ENCODE data around the gene WBP1.
"Not testable (repeated sequence)": the region's sequence is repeated elsewhere in the genome, so short reads cannot be mapped to it uniquely, and the experiment has no call there.

Gene WBP1

DNA sequence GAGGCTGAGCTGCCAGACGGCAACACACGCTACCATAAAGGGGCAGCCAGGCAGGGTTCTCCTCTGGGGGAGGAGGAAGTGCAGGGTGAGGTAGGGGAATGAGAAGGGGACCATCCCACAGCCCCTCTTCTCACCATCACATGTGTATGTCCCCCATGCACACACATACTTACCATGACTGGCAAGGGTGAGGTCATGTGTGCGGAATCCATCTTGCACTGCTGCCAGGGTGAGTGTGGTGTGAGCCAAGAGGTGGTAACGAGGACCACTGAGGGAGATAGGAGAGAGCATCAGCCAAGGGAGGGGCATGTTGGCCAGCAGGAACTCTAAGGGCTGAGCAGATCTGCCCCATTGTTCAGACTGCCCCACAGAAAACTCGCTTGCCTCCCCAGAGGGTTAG lies 29.6 kb upstream of the WBP1 start:
- DNase-seq, result no peak

- no peak for DNase-seq
Observed at GRCh38 chr2:74429487-74430451, 28.5 kb upstream of the WBP1 start.

- no peak for DNase-seq
Observed at GRCh38 chr2:74430502-74430901, 27.7 kb upstream of the WBP1 start.

DNA sequence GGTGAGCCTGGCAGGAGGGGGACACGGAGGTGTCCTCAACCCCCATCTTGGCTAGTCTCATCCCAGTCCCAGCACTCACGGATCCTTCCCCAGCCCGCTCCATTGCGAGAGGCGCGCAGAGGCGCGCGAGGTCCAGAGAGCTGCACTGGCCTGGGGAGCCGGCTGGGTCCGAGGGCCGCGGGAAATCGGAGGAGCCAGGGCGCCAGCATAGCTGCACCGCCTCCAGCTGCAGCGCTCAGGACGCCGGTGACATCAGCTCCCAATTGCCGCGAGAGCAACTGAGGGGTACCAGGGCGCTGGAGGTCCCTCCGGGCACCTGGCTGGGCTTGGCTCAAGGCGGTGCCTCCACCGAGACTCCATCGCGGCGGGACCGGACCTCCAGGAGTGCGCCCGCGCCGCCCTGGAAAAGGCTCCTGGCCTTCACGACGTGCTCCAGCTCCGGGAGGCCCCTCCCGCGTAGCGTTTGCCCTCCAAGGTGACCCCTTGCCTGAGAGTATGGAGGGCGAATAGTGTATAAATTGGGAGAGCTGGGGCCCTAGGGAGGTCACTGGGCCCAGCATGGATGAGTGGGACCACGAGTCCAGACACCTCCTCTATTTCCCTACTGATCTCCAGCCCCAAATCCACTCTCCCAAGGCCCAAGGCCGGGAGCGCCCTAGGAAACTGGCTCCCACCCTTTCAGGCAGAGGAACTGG lies 22.0 kb upstream of the WBP1 start:
- DNase-seq, result no peak

DNA sequence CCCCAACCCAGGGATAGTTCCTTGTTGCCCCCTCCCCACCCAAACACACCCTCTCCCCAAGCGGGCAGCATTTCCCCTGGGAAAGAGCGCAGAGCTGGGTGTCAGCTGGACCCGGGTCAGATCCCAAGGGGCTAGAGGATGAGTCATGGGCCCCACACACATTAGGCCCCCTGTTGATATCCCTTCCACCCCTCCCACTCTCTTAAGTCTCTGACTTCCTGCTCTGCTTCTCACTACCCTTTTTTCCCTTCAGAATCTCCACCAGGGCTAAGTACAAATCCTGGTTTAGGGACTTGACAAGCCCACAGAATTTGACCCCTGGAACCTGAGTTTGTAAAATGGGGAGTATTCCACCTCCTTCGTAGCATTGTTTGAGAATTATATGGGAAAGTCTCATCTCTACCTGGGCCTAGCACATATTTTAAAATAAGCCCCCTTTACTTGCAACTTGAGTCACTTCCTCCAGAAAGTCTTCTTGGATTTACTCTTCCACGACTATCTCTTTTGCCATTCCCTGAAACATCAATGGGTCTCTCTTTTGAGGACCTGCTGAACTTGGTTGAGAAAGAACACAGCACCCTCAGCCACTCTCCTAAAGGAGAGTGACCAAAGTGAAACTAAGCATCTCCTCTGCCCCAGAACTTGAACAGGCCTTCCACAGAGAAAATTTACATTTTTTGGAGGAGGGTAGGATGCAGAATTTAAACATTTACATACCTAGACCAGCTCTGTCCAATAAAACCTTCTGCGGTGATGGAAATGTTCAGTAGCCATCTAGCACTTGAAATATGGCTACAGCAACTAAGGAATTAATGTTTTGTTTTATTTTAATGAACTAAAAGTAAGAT lies 21.2 kb upstream of the WBP1 start:
- no peak for DNase-seq

DNA sequence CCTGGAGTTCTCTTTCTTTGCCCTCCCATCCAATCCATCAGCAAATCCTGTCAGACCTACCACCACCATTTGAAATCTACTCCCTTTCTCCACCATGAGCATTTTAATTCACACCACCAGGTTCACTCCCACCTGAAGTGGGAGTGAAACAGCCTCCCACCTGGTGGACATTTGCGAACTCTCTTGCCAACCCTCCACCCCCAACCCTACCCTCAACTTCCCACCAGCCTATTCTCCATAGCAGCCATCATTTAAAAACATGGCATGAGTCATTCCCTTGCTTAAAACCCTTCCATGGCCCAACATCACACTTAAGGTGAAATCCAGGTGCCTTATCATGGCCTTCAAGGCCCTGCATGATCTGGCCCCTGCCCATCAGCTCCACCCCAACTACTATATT lies 20.0 kb upstream of the WBP1 start:
- DNase-seq, result no peak

- DNase-seq, result no peak
Observed at GRCh38 chr2:74439373-74439772, 18.9 kb upstream of the WBP1 start.

DNA sequence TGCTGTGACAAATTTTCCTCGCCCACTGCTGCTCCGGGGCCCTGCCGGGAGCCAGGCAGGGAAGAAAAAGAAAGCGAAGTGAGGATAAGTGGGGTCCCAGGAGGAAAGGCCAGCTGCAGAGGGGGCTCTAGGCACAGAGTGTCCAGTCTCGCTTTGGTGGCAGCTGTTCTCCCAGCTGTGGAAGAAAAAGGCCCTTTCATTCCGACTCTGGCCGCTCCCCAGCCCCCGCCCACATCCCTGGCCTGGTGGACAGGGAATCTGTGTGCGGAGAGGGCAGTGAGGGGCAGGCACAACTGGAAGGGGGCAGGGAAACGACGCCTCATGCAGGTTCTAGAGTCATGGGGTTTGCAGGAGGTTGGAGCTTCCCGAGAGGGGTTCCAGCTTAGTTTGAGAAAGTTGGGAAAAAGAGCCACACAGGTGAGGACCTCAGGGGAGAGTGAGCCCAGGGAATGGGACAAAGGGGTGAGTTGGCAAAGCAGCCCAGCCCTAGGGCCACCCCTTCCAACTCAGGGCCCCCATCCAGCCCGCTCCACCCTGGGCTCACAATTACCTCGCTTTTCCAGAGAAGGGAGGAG lies 18.3 kb upstream of the WBP1 start:
- no peak for DNase-seq

- peak; percentile 75 for DNase-seq
Observed at GRCh38 chr2:74440378-74441169, 17.7 kb upstream of the WBP1 start.

DNA sequence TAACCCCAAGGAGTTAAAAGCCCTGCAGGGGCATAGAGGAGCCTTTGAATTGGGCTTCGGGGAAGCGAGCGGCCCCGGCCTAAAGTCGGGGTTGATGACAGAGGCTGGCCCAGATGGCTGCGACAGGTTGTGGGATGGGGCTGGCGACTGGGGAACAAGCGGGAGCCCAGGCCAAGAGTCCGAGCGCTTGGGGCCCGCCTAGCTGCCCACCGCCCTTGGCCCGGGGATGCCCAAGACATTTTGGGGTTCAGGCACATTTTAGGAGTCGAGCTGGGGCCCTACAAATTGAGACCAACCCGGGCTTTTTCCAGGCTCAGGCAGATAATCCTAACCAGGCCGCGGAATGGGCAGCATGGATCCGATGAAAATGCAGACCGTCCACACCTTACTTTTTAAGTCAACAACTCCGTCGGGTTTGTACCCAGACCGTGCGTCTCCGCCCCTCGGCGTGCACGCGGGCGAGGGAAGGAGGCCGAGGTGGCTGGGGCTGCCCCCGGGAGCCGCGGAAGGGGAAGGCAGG lies 17.0 kb upstream of the WBP1 start:
- no peak for DNase-seq

- DNase-seq, result no peak
Observed at GRCh38 chr2:74441690-74442482, 16.4 kb upstream of the WBP1 start, which contains the start of gene RTKN. TSS of gene RTKN (minus strand) at chr2:74441937. CDS start at chr2:74441816, 121 bp downstream.

- DNase-seq, result not testable (repeated sequence)
Observed at GRCh38 chr2:74442483-74443297, 15.5 kb upstream of the WBP1 start.

GRCh38 chr2:74444498-74445318 lies 13.5 kb upstream of the WBP1 start:
- DNase-seq, result peak; percentile 30

DNA sequence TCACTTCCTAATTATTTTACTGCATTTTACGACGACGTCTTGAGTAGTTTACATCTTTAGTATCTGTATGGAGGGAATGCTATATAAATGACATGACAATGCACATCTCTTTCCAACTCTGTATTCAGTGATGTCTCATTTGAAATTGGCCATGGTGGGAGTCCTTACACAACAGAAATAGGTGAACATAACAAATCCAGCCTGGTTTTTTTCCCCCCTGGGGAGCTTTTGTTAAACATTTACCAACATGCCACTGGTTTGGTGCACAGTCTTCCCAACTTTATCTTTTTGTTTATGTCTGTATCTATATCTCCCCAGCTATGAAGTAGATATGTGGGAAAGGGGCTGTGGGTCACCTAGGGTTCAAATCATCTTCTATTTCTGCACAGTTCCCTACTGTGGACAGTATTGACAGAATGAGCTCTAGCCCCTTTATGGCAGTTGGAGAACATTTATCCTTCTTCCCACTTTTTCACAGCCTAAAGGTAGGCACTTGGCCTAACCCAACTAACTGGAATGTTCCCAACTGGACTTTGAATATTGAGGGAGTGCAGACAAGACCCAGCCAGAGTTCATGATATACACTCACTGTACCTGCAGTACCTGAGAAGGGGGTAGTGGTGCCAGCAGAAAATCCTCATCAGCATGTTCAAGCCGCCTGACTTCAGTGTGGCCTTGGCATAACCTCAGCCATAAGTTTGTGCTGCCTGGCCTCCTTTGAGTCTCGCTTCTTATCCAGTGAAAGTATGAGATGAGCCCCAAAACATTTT lies 10.8 kb upstream of the WBP1 start:
- no peak for DNase-seq

- no peak for DNase-seq
Observed at GRCh38 chr2:74448771-74449170, 9.5 kb upstream of the WBP1 start.

DNA sequence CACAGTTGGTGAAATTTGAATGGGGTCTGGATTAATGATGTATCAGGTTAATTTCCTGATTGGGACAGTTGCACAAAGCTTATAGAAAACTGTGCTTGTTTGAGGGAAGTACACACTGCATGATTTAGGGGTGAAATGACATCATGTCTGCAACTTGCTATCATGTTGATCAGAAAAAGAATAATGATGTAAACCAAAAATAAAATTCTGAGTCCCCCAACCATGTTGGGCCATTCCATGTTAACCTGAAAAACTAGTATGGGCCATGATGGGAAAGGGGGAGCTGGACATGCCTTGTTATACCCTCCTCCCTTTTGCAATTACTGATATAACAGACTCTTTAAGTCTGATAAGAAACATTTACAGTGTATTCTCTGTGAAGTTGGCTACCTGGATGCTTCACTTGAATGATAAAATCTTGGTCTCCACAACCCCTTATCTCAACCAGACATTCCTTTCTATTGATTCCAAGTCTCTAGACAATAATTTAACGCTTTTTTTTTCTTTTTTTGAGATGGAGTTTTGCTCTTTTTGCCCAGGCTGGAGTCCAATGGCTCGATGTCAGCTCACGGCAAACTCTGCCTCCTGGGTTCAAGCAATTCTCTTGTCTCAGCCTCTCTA lies 7.6 kb upstream of the WBP1 start:
- DNase-seq, result no peak

DNA sequence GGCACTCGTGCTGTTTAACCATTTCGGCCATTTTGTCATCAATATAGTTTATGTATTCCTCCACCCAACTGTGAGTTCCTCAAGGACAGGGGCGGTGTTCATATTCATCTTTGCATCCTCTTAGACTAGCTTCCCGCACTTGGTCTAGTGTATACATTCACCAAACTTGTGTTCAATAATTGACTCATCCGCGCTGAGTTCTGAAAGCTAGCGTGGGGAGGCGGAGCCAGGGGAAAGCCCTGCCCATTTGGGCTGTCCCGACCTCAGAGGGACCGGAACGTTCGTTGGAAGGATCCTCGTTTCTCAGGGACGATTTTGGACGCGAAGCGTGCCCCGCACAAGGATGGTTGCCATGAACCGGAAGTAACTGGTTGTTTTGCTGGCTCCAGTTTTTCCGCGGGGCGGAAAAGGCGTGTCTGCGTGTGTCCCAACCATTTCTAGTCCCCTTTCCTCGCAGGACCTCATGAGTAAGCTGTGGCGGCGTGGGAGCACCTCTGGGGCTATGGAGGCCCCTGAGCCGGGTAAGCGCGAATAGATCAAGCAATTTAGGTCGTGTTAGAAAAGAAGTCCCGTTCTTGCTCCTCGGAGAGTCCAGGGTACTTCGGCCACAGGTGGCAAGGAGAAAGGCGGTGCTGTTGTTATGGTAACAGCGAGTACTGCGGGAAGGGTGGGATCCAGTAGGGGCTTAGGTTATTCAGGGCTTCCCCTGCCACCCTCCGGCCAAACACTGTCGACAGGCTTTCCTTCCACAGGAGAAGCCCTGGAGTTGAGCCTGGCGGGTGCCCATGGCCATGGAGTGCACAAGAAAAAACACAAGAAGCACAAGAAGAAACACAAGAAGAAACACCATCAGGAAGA lies 3.4 kb upstream of the WBP1 start, which contains the start of gene INO80B:
TSS of gene INO80B (plus strand) at position 434 of the 858 bp plus-strand sequence. CDS start at position 464, 30 bp downstream.
- peak; percentile 97 for DNase-seq
